SH-SY5Y (cell line): Measurements from ENCODE around the gene SEC22A.
A peak's percentile ranks its signal among the peaks of the same experiment; 100 is the strongest.

Source experiments
- GATA2 ChIP-seq: IDR thresholded peaks from 2 replicates; pipeline ENCODE4 v1.6.1; 2011; ENCODE audit warnings: mild to moderate bottlenecking, low read depth, low read length
- GATA3 ChIP-seq: IDR thresholded peaks from 2 replicates; pipeline ENCODE4 v1.6.1; 2011; ENCODE audit warnings: low read depth, mild to moderate bottlenecking, low read length, moderate library complexity

Gene SEC22A

GRCh38 chr3:123271466-123272159, 69.9 kb downstream of the SEC22A start:
- TF ChIP-seq GATA2 (no peak), GATA3 (no peak)

GRCh38 chr3:123272547-123272946, 70.8 kb downstream of the SEC22A start:
- TF ChIP-seq GATA2 (no peak), GATA3 (no peak)

DNA sequence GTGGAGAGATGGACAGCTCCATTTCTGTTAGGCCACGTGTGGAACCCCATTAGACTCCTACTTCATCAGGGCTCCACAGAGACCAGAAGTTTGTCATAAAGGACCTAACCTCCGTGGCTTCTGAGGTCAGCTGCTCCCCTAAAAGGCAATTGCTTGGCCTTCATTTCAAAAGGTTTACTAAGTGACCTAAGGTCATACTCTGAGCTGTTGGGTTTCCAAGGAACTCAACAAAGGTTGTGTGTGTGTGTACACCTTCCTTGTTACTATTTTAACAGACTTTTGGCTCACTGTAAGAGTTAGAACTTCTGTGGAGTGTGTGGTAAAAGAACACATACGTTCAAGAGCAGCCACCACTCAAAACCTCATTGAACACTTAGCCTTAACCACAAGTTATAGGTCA, 73.9 kb downstream of the SEC22A start:
- TF ChIP-seq GATA3 (no peak), GATA2 (no peak)

DNA sequence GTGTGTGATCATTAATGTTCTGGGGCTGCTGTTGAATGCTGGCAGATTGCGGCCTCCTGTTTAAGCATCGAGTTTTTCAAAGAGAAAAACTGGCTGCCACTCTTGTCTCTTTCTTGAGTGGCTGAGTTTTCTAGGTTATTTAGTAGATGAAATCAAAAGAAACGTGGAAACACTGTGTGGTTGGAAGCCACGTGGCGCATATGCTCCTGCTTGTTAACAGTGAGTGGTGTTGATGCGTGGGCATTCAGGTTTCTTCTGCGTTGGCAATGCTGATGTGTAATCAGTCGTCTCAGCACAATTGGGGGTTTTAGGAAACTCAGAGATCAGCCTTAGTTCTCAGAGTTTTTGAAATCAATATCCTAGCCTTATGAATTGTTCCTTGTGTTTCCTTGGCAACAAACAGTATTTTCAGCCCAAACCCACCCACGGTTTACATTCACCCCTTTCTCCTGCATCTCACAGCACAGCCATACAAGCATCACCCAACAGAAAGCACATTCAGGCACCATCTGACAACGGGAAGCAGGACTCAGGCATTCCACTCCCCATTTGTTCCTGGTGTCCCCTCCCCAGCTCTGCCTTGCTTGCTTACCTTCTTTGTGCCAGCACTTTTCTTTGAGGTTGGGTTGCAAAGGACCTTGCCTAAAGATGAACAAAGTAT, 74.7 kb downstream of the SEC22A start:
- TF ChIP-seq GATA3: no peak
- TF ChIP-seq GATA2: no peak

GRCh38 chr3:123277106-123277505, 75.4 kb downstream of the SEC22A start:
- TF ChIP-seq GATA2: no peak
- TF ChIP-seq GATA3: no peak

GRCh38 chr3:123278446-123278845, 76.7 kb downstream of the SEC22A start:
- TF ChIP-seq GATA3 (no peak), GATA2 (no peak)

DNA sequence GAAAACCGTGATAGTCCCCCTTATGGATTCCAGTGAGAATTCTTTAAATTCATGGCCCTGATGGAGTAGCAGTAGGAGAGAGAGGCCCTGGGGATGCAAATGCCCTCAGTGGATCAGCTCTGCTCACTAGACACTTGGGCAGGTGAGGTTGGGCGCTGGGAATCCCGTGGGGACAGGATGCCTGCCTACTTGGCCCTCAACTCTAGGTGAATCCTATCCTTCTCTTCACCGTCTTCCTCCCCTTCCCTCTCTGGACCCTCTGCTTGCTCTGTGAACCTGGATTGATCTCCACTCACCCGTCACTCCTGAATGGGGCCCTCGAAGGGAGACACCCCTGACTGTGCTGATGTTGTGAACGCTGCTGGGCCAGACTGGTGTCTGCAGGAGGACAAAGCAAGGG, 77.4 kb downstream of the SEC22A start:
- TF ChIP-seq GATA2 (no peak), GATA3 (no peak)

GRCh38 chr3:123281406-123281805, 79.7 kb downstream of the SEC22A start:
- TF ChIP-seq GATA2: no peak
- no peak for TF ChIP-seq GATA3

DNA sequence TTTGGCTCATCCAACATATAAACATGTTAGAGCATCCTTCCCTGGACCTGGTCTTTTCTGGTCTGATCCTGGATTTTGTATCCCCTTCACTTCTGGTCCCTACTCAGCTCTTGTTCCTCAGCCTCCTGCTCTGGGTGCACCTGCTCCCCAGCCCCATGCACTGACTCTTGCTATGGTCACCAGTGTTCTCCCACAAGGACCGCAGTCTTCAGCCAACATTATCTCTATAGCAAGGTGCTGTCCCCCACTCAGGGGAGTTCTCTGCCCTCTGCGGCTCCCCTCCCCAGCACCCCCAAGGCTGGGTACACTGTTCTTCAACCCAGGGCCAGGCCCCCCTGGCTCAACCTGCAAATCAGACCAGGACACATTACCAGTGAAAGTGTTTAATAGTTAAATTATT, 80.2 kb downstream of the SEC22A start:
- TF ChIP-seq GATA2 (no peak), GATA3 (no peak)

GRCh38 chr3:123282461-123282860, 80.7 kb downstream of the SEC22A start:
- TF ChIP-seq GATA3 (no peak), GATA2 (no peak)

DNA sequence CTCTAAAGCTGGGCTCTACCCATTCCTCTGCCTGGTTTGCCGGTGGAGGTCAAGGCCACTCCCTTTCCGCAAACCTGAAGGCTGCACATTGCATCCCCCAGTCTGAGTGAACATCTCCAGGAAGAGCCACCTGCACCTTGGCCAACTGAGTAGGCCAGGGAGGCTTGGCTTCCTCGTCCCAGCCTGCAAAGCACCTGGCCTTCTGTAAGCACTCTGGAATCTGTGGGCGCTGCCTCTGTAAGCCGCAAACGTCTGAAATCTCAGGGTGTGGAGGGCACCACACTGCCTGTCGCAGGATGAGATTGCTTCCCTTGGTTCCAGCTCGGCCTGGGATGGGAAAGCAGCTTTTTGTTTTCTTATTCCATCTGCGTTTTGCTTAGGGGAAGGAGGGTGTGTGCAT, 81.3 kb downstream of the SEC22A start:
- no peak for TF ChIP-seq GATA2
- TF ChIP-seq GATA3: no peak

DNA sequence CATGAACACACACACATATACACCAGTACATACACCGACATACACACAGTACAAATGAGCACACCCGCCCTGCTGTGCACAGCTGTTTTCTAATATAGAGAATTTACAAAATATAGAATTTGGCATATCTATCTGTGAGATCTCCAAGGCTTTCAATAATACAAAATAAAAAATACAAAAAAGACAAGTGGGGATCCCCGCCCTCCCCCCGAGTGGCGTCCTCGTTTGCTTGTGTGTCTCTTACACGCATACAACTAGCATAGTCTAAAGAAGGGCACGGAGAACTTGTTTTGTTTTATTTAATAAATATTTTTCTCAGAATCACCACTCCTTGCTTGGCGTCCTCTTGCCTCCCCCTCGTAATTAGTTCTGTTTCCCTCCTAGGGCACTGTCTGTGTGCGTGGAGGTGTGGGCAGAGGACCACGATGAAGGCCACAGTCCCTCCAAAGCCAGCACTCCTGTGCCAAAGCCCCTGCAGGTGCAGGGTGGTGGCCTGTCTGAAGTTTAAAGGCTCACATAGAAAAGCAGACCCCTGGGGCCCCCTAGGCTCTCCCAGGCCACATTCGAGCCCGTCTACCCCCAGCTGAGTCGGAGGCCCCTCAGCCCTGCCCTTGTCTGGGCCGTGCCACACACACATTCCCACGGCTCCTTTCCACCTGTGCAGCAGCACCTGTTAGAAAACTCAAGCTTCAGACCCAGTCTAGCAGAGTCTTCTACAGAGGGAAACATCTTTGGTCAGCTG, 82.1 kb downstream of the SEC22A start:
- no peak for TF ChIP-seq GATA3
- no peak for TF ChIP-seq GATA2

- TF ChIP-seq GATA3 (no peak), GATA2 (no peak)
These were observed 82.8 kb downstream of the SEC22A start for GRCh38 chr3:123284399-123285010.

GRCh38 chr3:123285066-123285465, 83.3 kb downstream of the SEC22A start:
- TF ChIP-seq GATA2 (0 out of 2 replicates have a peak, but pooled peaks have one; percentile 32), GATA3 (no peak)
